HCT116 (cell line): Measurements from ENCODE around the gene GRIA4. TPM values are rescaled to one million over a fixed set of nuclear protein-coding genes. Genes with fewer than 3 reads are reported as not detected.

Experiments
- ATAC-seq: fragments of 200-7000 bp; cut with Tn5 transposase; 2 replicates; pipeline ENCODE4 v1.9.1; 2020; ENCODE audit warnings: mild to moderate bottlenecking, moderate library complexity
- BruUV-seq: library from RNA; stranded (reverse); fragments of 400-500 nt; replicated peaks from 2 replicates; lab custom pipeline; 2021; lab: Mats Ljungman, UMichigan
- CTCF ChIA-PET: fragments of 300-600 bp; sonication (Branson Sonifier 250); formaldehyde crosslinking; loops from one replicate; lab custom pipeline; 2021; ENCODE audit warnings: antibody characterized with exemption; lab: Charles Lee
- POLR2A ChIA-PET: fragments of 300-600, 350-600 bp; sonication (Branson Sonifier 250); formaldehyde crosslinking; loops from one replicate; lab custom pipeline; 2021; ENCODE audit warnings: antibody characterized with exemption; lab: Charles Lee
- RAD21 ChIA-PET, 2 experiments: fragments of 300-600 bp; sonication (Branson Sonifier 250); formaldehyde crosslinking; loops; one replicate each; lab custom pipeline; 2023; ENCODE audit warnings: low total read pairs in 2 of 2; ENCODE audit not compliant: uncharacterized antibody in 2 of 2, unreplicated experiment in 2 of 2, low non-redundant PET in 1 of 2; lab: Charles Lee
- DNase-seq: peaks from one replicate; pipeline ENCODE4 v3.0.0-alpha.2; 2010; ENCODE audit warnings: low read depth, low spot score
- H2AFZ ChIP-seq: fragments of 200-600 bp; shearing (Covaris generic), sonication (generic); 2 replicates; pipeline ENCODE4 v1.6.1; 2017; ENCODE audit warnings: low read depth, mixed run types, mixed read lengths, antibody characterized with exemption, low read length; ENCODE audit not compliant: poor library complexity, severe bottlenecking
- H3K27ac ChIP-seq: 2 replicates; pipeline ENCODE4 v1.5.1; 2012; ENCODE audit warnings: low read depth, low read length
- H3K27me3 ChIP-seq: fragments of 200-600 bp; sonication (generic); 2 replicates; pipeline ENCODE4 v1.6.1; 2016; ENCODE audit warnings: mixed run types, low read length, mixed read lengths; ENCODE audit not compliant: insufficient read depth
- H3K36me3 ChIP-seq, 2 experiments: fragments of 200-500 bp in 1 of 2; fragments of 200-600 bp in 1 of 2; sonication (Bioruptor generic) in 1 of 2; sonication (generic) in 1 of 2; 2 replicates each; pipeline versions ENCODE4 v1.5.1 to v1.6.1; 2014 to 2016; ENCODE audit warnings: low read length in 2 of 2, inconsistent platforms in 1 of 2, mixed read lengths in 1 of 2, mixed run types in 1 of 2; ENCODE audit not compliant: insufficient read depth in 2 of 2, control insufficient read depth in 1 of 2
- H3K4me1 ChIP-seq, 2 experiments: fragments of 200-600 bp in 1 of 2; sonication (generic) in 1 of 2; 2 replicates each; pipeline versions ENCODE4 v1.5.1 to v1.6.1; 2012 to 2017; ENCODE audit warnings: low read length in 2 of 2, inconsistent platforms in 1 of 2, mild to moderate bottlenecking in 1 of 2, mixed read lengths in 1 of 2, mixed run types in 1 of 2, moderate library complexity in 1 of 2; ENCODE audit not compliant: insufficient read depth in 2 of 2, control insufficient read depth in 1 of 2
- H3K4me2 ChIP-seq: fragments of 200-600 bp; sonication (generic); 2 replicates; pipeline ENCODE4 v1.6.1; 2017; ENCODE audit warnings: mixed run types, low read length, mixed read lengths
- H3K4me3 ChIP-seq, 2 experiments: fragments of 200-600 bp in 1 of 2; sonication (generic) in 1 of 2; replicated peaks in 1 of 2; 2 replicates each; pipeline ENCODE4 v1.5.1; 2011 to 2016; ENCODE audit warnings: low read length in 2 of 2, control low read depth in 1 of 2, low read depth in 1 of 2, mild to moderate bottlenecking in 1 of 2, mixed read lengths in 1 of 2, mixed run types in 1 of 2
- H3K79me2 ChIP-seq: fragments of 200-600 bp; sonication (generic); 2 replicates; pipeline ENCODE4 v1.6.1; 2017; ENCODE audit warnings: mild to moderate bottlenecking, mixed run types, low read length, moderate library complexity, mixed read lengths; ENCODE audit not compliant: insufficient read depth
- H3K9ac ChIP-seq: fragments of 200-600 bp; sonication (generic); 2 replicates; pipeline ENCODE4 v1.6.1; 2016; ENCODE audit warnings: low read length, mixed read lengths
- H3K9me2 ChIP-seq: fragments of 200-600 bp; sonication (generic), shearing (Covaris generic); 2 replicates; pipeline ENCODE4 v1.6.1; 2017; ENCODE audit warnings: mixed run types, mild to moderate bottlenecking, moderate library complexity; ENCODE audit not compliant: insufficient read depth
- H3K9me3 ChIP-seq, 2 experiments: fragments of 200-500 bp in 1 of 2; fragments of 200-600 bp in 1 of 2; sonication (Bioruptor generic) in 1 of 2; sonication (generic) in 1 of 2; 2 replicates each; pipeline ENCODE4 v1.6.1; 2014 to 2017; ENCODE audit warnings: low read length in 2 of 2, mixed read lengths in 2 of 2, inconsistent platforms in 1 of 2, low read depth in 1 of 2, mild to moderate bottlenecking in 1 of 2, mixed run types in 1 of 2, moderate library complexity in 1 of 2; ENCODE audit not compliant: control insufficient read depth in 1 of 2, insufficient read depth in 1 of 2
- H4K20me1 ChIP-seq: fragments of 200-600 bp; sonication (generic), shearing (Covaris generic); 2 replicates; pipeline ENCODE4 v1.6.1; 2017; ENCODE audit warnings: mixed run types, mild to moderate bottlenecking, moderate library complexity; ENCODE audit not compliant: insufficient read depth
- CBX3 ChIP-seq: IDR thresholded peaks from 2 replicates; pipeline ENCODE4 v1.6.1; 2012; ENCODE audit warnings: low read depth
- CEBPB ChIP-seq: IDR thresholded peaks from 2 replicates; pipeline ENCODE4 v1.6.1; 2012; ENCODE audit warnings: low read depth
- EGR1 ChIP-seq: IDR thresholded peaks from 2 replicates; pipeline ENCODE4 v1.6.1; 2012; ENCODE audit warnings: low read depth
- ELF1 ChIP-seq: IDR thresholded peaks from 2 replicates; pipeline ENCODE4 v1.6.1; 2012; ENCODE audit warnings: low read depth, borderline replicate concordance
- EZH2 ChIP-seq: fragments of 200-600 bp; sonication (generic); IDR thresholded peaks from 2 replicates; pipeline ENCODE4 v1.6.1; 2017; ENCODE audit warnings: antibody characterized with exemption, mixed run types
- EZH2phosphoT487 ChIP-seq: fragments of 200-600 bp; IDR thresholded peaks from 2 replicates; pipeline ENCODE4 v1.6.1; 2018; ENCODE audit warnings: antibody characterized with exemption, borderline replicate concordance
- FOSL1 ChIP-seq: IDR thresholded peaks from 2 replicates; pipeline ENCODE4 v1.6.1; 2012; ENCODE audit warnings: low read depth
- JUND ChIP-seq: IDR thresholded peaks from 2 replicates; pipeline ENCODE4 v1.6.1; 2012
- POLR2A ChIP-seq: IDR thresholded peaks from 2 replicates; pipeline ENCODE4 v1.7.0; 2011; ENCODE audit warnings: borderline replicate concordance; ENCODE audit not compliant: insufficient read depth, insufficient read length; ENCODE audit errors: extremely low read depth
- RAD21 ChIP-seq: IDR thresholded peaks from 2 replicates; pipeline ENCODE4 v1.6.1; 2012; ENCODE audit warnings: low read depth, mild to moderate bottlenecking
- SIN3A ChIP-seq: IDR thresholded peaks from 2 replicates; pipeline ENCODE4 v1.6.1; 2012; ENCODE audit warnings: low read depth
- SP1 ChIP-seq: IDR thresholded peaks from 2 replicates; pipeline ENCODE4 v1.6.1; 2012; ENCODE audit warnings: low read depth
- SRF ChIP-seq: IDR thresholded peaks from 2 replicates; pipeline ENCODE4 v1.6.1; 2012; ENCODE audit warnings: low read depth
- YY1 ChIP-seq: IDR thresholded peaks from 2 replicates; pipeline ENCODE4 v1.6.1; 2011; ENCODE audit warnings: low read length, low read depth, moderate library complexity, mild to moderate bottlenecking; ENCODE audit not compliant: insufficient replicate concordance; ENCODE audit errors: extremely low read depth
- ZFX ChIP-seq: fragments of 450-650 bp; IDR thresholded peaks from 2 replicates; pipeline ENCODE4 v1.6.1; 2017
- ZNF274 ChIP-seq: fragments of 200-500 bp; sonication (Bioruptor generic); IDR thresholded peaks from 2 replicates; pipeline ENCODE4 v1.6.1; 2014; ENCODE audit warnings: mild to moderate bottlenecking, low read depth, low read length, inconsistent platforms
- intact Hi-C: fragments of 100-400 bp; cut with micrococcal nuclease; formaldehyde crosslinking; loops from 2 replicates; pipeline ENCODE4 v1.10.0; 2022
- total RNA-seq: library from RNA; stranded (reverse); gene quantifications from one replicate; pipeline ENCODE4 v1.2.1, GENCODE V29; 2021; ENCODE audit not compliant: unreplicated experiment
- TF ChIP-seq, protein P1 (sequence below): IDR thresholded peaks from 2 replicates; pipeline ENCODE4 v1.6.1; 2012
- TF ChIP-seq, protein P2 (sequence below): IDR thresholded peaks from 2 replicates; pipeline ENCODE4 v1.6.1; 2012; ENCODE audit warnings: low read depth

GRIA4 gene
- total RNA-seq, 1 experiment from 2014 or later = not detected

DNA sequence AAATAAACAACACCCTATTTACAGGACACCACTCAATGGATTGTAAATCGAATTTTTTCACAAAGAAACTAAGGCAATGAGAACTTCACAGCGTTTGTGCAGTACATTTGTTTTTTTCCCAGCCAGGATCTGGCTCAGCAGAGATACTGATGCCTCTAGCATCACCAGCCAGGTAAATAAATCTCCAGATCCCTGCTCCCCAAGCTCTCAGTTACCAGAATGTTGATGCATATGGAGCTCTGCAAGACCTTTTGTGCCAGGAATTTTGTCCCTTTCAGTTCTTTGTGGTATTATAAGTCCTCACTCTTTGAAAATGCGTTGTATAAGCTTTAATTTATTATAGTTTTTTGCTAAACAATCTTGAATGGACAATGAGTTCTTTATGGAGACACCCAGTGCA lies 274.6 kb downstream of the GRIA4 start:
- POLR2A ChIA-PET = no interaction called here
- CTCF ChIA-PET = no interaction called here
- no peak for ATAC-seq

More for the DNA sequence above, 274.6 kb downstream of the GRIA4 start:
- Histone ChIP-seq H3K9me3 (no peaks in the 10 kb centered on the region), H3K27ac (no peak overlapping the region), H3K9ac (no peak overlapping the region), H4K20me1 (no peaks in the 10 kb centered on the region), H3K36me3 (no peaks in the 10 kb centered on the region), H3K4me1 (no peaks in the 10 kb centered on the region), H3K79me2 (no peaks in the 10 kb centered on the region), H3K9me2 (no peaks in the 10 kb centered on the region), H2AFZ (no peak overlapping the region), H3K4me3 (no peak overlapping the region), H3K27me3 (no peaks in the 10 kb centered on the region), H3K4me2 (no peak overlapping the region)
- BruUV-seq = no TSS peak
- DNase-seq = no peak
- RAD21 ChIA-PET = no interaction called here
- TF ChIP-seq SRF (no peak), SP1 (no peak), JUND (no peak), SIN3A (no peak), FOSL1 (no peak), CBX3 (no peak), ELF1 (no peak), POLR2A (no peak), YY1 (no peak), EGR1 (no peak), EZH2phosphoT487 (no peak), ZNF274 (no peak), EZH2 (no peak), CEBPB (no peak), ZFX (no peak), RAD21 (no peak)
- TF ChIP-seq, protein P1, sequence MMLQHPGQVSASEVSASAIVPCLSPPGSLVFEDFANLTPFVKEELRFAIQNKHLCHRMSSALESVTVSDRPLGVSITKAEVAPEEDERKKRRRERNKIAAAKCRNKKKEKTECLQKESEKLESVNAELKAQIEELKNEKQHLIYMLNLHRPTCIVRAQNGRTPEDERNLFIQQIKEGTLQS = no peak
- TF ChIP-seq, protein P2, sequence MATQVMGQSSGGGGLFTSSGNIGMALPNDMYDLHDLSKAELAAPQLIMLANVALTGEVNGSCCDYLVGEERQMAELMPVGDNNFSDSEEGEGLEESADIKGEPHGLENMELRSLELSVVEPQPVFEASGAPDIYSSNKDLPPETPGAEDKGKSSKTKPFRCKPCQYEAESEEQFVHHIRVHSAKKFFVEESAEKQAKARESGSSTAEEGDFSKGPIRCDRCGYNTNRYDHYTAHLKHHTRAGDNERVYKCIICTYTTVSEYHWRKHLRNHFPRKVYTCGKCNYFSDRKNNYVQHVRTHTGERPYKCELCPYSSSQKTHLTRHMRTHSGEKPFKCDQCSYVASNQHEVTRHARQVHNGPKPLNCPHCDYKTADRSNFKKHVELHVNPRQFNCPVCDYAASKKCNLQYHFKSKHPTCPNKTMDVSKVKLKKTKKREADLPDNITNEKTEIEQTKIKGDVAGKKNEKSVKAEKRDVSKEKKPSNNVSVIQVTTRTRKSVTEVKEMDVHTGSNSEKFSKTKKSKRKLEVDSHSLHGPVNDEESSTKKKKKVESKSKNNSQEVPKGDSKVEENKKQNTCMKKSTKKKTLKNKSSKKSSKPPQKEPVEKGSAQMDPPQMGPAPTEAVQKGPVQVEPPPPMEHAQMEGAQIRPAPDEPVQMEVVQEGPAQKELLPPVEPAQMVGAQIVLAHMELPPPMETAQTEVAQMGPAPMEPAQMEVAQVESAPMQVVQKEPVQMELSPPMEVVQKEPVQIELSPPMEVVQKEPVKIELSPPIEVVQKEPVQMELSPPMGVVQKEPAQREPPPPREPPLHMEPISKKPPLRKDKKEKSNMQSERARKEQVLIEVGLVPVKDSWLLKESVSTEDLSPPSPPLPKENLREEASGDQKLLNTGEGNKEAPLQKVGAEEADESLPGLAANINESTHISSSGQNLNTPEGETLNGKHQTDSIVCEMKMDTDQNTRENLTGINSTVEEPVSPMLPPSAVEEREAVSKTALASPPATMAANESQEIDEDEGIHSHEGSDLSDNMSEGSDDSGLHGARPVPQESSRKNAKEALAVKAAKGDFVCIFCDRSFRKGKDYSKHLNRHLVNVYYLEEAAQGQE = no peak
- intact Hi-C loops = no loop called here
